Bronchial epithelial cell (primary cell): Measurements from ENCODE around the gene TXNDC11. TPM values are rescaled to one million over a fixed set of nuclear protein-coding genes. Genes with fewer than 3 reads are reported as not detected.
A peak's percentile ranks its signal among the peaks of the same experiment; 100 is the strongest.

Experiments
- DNase-seq: peaks from one replicate; pipeline ENCODE4 v3.0.0-alpha.2; 2010; ENCODE audit warnings: low read depth
- FAIRE-seq: peaks from 2 replicates; lab custom pipeline; 2011; peaks lifted over from hg19 to GRCh38; lab: Jason Lieb, UNC
- H3K27me3 ChIP-seq: 2 replicates; pipeline ENCODE4 v1.5.1; 2011; ENCODE audit warnings: low read length; ENCODE audit not compliant: control insufficient read depth, insufficient read depth
- H3K36me3 ChIP-seq: 2 replicates; pipeline ENCODE4 v1.5.1; 2011; ENCODE audit warnings: low read length; ENCODE audit not compliant: control insufficient read depth, insufficient read depth
- H3K4me3 ChIP-seq: 2 replicates; pipeline ENCODE4 v1.5.1; 2011; ENCODE audit warnings: mild to moderate bottlenecking, low read depth, low read length, control low read depth
- total RNA-seq: library from RNA; depleted of rRNA; stranded (reverse); fragments of >200 nt; gene quantifications from 2 replicates; pipeline ENCODE4 v1.2.1, GENCODE V29; 2014
- TF ChIP-seq, protein P1 (sequence below): IDR thresholded peaks from 2 replicates; pipeline ENCODE4 v1.5.1; 2011; ENCODE audit warnings: mild to moderate bottlenecking, moderate library complexity, low read length, control low read depth, inconsistent platforms; ENCODE audit not compliant: insufficient read depth, severe bottlenecking

The TXNDC11 gene
- total RNA-seq, 1 donor from 2014 or later = 35.8 TPM

GRCh38 chr16:11768849-11769248, 26.2 kb upstream of the TXNDC11 start:
- H3K36me3 ChIP-seq = peaks cover 10% of the 10 kb centered on the region
- no peak for FAIRE-seq

GRCh38 chr16:11762431-11762830, 19.8 kb upstream of the TXNDC11 start:
- Histone ChIP-seq H3K36me3 (peaks cover 10% of the 10 kb centered on the region), H3K27me3 (no peaks in the 10 kb centered on the region), H3K4me3 (no peak overlapping the region)
- DNase-seq (peak; percentile 58), FAIRE-seq (no peak)
- TF ChIP-seq, protein P1, sequence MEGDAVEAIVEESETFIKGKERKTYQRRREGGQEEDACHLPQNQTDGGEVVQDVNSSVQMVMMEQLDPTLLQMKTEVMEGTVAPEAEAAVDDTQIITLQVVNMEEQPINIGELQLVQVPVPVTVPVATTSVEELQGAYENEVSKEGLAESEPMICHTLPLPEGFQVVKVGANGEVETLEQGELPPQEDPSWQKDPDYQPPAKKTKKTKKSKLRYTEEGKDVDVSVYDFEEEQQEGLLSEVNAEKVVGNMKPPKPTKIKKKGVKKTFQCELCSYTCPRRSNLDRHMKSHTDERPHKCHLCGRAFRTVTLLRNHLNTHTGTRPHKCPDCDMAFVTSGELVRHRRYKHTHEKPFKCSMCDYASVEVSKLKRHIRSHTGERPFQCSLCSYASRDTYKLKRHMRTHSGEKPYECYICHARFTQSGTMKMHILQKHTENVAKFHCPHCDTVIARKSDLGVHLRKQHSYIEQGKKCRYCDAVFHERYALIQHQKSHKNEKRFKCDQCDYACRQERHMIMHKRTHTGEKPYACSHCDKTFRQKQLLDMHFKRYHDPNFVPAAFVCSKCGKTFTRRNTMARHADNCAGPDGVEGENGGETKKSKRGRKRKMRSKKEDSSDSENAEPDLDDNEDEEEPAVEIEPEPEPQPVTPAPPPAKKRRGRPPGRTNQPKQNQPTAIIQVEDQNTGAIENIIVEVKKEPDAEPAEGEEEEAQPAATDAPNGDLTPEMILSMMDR = no peak

More at GRCh38 chr16:11768849-11769248, 26.2 kb upstream of the TXNDC11 start:
- TF ChIP-seq, protein P1 = no peak
- Histone ChIP-seq H3K27me3 (no peaks in the 10 kb centered on the region), H3K4me3 (no peak overlapping the region)
- no peak for DNase-seq

- peaks cover 16% of the 10 kb centered on the region for H3K36me3 ChIP-seq
- no peaks in the 10 kb centered on the region for H3K27me3 ChIP-seq
- TF ChIP-seq, protein P1 = no peak
- no peak for FAIRE-seq
- no peak overlapping the region for H3K4me3 ChIP-seq
- no peak for DNase-seq
These were observed 17.3 kb upstream of the TXNDC11 start for GRCh38 chr16:11759997-11760396.

DNA sequence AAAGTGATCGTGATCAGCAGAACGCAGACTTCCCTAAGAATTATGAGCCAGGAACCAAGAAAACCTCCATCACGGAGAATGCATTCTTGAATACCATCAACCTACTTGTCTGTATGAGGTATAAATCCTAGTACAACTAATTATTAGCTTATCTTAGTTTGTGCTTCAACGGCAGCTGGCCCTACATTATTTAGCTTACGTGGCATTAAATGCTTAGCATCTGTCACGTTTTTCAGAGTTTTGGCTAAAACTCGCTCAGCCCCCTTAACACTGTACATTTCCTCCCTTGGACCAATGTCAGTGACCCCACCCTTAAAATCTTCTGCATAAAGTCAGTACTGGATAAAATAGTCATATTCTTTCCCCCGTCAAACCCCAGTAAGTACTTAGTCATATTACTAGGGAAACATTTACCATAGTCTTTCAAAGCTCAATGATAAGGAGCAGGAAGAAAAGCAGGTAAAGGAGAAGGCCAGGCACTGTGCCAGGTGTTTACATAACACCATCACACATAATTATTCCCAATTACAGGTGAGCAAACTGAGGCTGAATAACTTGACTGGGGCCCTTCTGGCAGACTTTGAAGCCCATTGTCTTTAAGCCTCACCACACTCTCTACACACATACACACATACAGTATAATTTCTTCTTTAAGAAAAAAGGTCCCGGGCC, 16.6 kb upstream of the TXNDC11 start:
- H3K36me3 ChIP-seq = peaks cover 16% of the 10 kb centered on the region
- TF ChIP-seq, protein P1 = no peak
- no peak for FAIRE-seq
- no peak overlapping the region for H3K4me3 ChIP-seq
- no peaks in the 10 kb centered on the region for H3K27me3 ChIP-seq
- DNase-seq = peak; percentile 38

DNA sequence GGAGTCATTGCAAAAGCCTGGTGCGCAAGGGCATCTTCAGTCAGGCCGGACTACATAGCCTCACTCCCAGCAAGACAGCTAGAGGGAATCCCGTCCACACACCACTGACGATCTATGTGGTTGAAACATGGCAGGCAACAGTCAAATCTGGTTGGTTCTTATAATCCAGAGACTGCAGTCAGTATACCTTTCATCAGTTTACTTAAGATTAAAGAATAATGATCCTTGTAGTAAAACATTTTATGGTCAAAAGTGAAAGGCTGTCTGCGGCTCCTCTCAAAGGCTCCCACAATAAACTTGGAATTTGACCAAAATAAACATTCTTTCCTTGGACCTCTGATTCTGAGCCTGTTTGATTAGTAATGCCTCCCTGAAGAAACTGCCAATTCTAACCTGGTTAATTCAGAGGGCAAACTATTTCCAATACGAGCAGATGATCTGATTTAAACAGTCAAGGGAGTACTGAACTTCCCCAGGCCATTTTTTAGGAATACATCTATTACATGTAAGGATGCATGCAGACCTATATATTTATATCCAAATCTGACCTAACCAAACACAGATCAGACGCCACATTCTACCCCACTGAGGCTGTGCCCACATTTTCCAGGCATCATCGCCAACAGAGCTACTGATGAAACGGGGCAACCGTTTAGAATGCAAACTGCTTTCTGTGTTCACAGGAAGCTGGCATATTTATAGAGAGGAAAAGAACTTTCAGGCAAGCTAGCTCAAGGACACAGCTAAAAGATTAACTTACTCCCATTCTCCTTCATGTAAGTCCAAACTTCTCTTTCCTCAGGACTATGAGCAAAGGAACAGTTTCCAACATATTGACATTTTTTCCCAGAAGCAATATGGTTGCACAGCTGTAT, 15.3 kb upstream of the TXNDC11 start:
- peak; percentile 37 for DNase-seq
- H3K36me3 ChIP-seq = peaks cover 17% of the 10 kb centered on the region
- no peak for FAIRE-seq
- H3K4me3 ChIP-seq = no peak overlapping the region
- TF ChIP-seq, protein P1 = no peak
- no peaks in the 10 kb centered on the region for H3K27me3 ChIP-seq
